Measurements from ENCODE around the gene CHML.

DNA sequence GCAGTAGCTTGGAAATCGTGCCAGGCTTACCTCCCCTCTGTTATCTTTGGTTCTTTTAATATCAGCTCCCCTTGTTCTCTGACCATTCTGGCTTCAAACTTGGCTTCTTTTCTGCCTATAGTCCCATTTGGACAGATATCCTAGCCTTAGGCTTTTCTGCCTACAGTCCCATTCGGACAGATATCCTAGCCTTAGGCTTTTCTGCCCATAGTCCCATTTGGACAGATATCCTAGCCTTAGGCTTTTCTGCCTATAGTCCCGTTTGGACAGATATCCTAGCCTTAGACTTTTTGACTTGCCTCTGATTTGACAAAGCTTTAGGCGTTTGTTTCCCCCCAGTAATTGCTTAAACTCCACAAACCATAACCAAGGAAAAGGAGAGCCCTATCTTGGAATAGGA is 25.6 kb downstream of the CHML start:
- TF ChIP-seq CTCF (IDR thresholded peaks at IDR 0.05) (no peak), POLR2A (IDR thresholded peaks at IDR 0.05) (no peak)
